WTC11 (cell line): ENCODE data around the gene CHID1. TPM values are rescaled to one million over a fixed set of nuclear protein-coding genes. Genes with fewer than 3 reads are reported as not detected.

Experiments
- ATAC-seq: fragments of 200-7000 bp; cut with Tn5 transposase; 2 replicates; pipeline ENCODE4 v1.10.0; 2021; ENCODE audit warnings: mild to moderate bottlenecking, moderate library complexity
- CTCF ChIA-PET: fragments of 300-600 bp; sonication (Branson Sonifier 250); formaldehyde crosslinking; loops from one replicate; lab custom pipeline; 2021; ENCODE audit warnings: antibody characterized with exemption; lab: Charles Lee
- POLR2A ChIA-PET: fragments of 350-600 bp; sonication (Branson Sonifier 250); formaldehyde crosslinking; loops from one replicate; lab custom pipeline; 2021; ENCODE audit warnings: antibody characterized with exemption; lab: Charles Lee
- DNase-seq: peaks from one replicate; pipeline ENCODE4 v3.0.0; 2021; ENCODE audit warnings: low spot score
- H3K27ac Mint-ChIP-seq: 2 replicates; pipeline ENCODE4 v1.8.0; 2021; ENCODE audit warnings: mixed read lengths
- H3K27me3 Mint-ChIP-seq: 2 replicates; pipeline ENCODE4 v1.8.0; 2021; ENCODE audit warnings: low read depth, mild to moderate bottlenecking, moderate library complexity, mixed read lengths
- H3K36me3 Mint-ChIP-seq: 2 replicates; pipeline ENCODE4 v1.8.0; 2021; ENCODE audit warnings: mixed read lengths
- H3K4me1 Mint-ChIP-seq: 2 replicates; pipeline ENCODE4 v1.8.0; 2022; ENCODE audit warnings: mixed read lengths
- H3K4me3 Mint-ChIP-seq: 2 replicates; pipeline ENCODE4 v1.8.0; 2021; ENCODE audit warnings: mild to moderate bottlenecking, moderate library complexity, mixed read lengths
- H3K9me3 Mint-ChIP-seq: 2 replicates; pipeline ENCODE4 v1.8.0; 2021; ENCODE audit warnings: mixed read lengths
- CREM ChIP-seq: sonication (generic); formaldehyde crosslinking; IDR thresholded peaks from 2 replicates; pipeline ENCODE4 v1.8.1; 2022; ENCODE audit warnings: mild to moderate bottlenecking, missing genetic modification reagents, moderate library complexity
- FOXK1 ChIP-seq: sonication (generic); formaldehyde crosslinking; IDR thresholded peaks from 2 replicates; pipeline ENCODE4 v1.8.0; 2022; ENCODE audit warnings: mild to moderate bottlenecking, moderate library complexity, missing genetic modification reagents
- HMGA2 ChIP-seq: fragments of 250-450 bp; sonication (Bioruptor Pico); IDR thresholded peaks from 2 replicates; pipeline ENCODE4 v1.4.0; 2021; ENCODE audit warnings: mild to moderate bottlenecking, moderate library complexity
- IRF2 ChIP-seq: sonication (generic); formaldehyde crosslinking; IDR thresholded peaks from 2 replicates; pipeline ENCODE4 v1.8.0; 2022; ENCODE audit warnings: low read depth, missing genetic modification reagents, borderline replicate concordance
- JUN ChIP-seq: sonication (generic); formaldehyde crosslinking; IDR thresholded peaks from 2 replicates; pipeline ENCODE4 v1.8.0; 2023; ENCODE audit warnings: mild to moderate bottlenecking, missing genetic modification reagents
- NR1H2 ChIP-seq: sonication (generic); formaldehyde crosslinking; IDR thresholded peaks from 2 replicates; pipeline ENCODE4 v1.9.0; 2021; ENCODE audit warnings: mild to moderate bottlenecking, moderate library complexity, missing genetic modification reagents
- PRRX2 ChIP-seq: fragments of 250-450 bp; sonication (Bioruptor Pico); IDR thresholded peaks from 2 replicates; pipeline ENCODE4 v1.8.0; 2021; ENCODE audit warnings: mild to moderate bottlenecking
- SMAD4 ChIP-seq: sonication (generic); formaldehyde crosslinking; IDR thresholded peaks from 2 replicates; pipeline ENCODE4 v1.8.0; 2022; ENCODE audit warnings: mild to moderate bottlenecking, missing genetic modification reagents
- SOX15 ChIP-seq: fragments of 250-450 bp; sonication (Bioruptor Pico); IDR thresholded peaks from 2 replicates; pipeline ENCODE4 v1.9.0; 2021; ENCODE audit warnings: mild to moderate bottlenecking
- TCF7 ChIP-seq: sonication (generic); formaldehyde crosslinking; IDR thresholded peaks from 2 replicates; pipeline ENCODE4 v1.8.0; 2022; ENCODE audit warnings: mild to moderate bottlenecking, low read depth, missing genetic modification reagents, moderate library complexity
- TP53 ChIP-seq: sonication (generic); formaldehyde crosslinking; IDR thresholded peaks from 2 replicates; pipeline ENCODE4 v1.8.1; 2023; ENCODE audit warnings: mild to moderate bottlenecking, missing genetic modification reagents
- ZBTB21 ChIP-seq: sonication (generic); formaldehyde crosslinking; IDR thresholded peaks from 2 replicates; pipeline ENCODE4 v1.8.1; 2023; ENCODE audit warnings: mild to moderate bottlenecking, missing genetic modification reagents, borderline replicate concordance
- ZNF671 ChIP-seq: fragments of 250-450 bp; sonication (Bioruptor Pico); IDR thresholded peaks from 2 replicates; pipeline ENCODE4 v1.8.0; 2021; ENCODE audit warnings: mild to moderate bottlenecking
- total RNA-seq: library from RNA; stranded (reverse); gene quantifications from 3 replicates; pipeline ENCODE4 v1.2.3, GENCODE V29; 2021
- TF ChIP-seq, protein P1 (sequence below): sonication (generic); formaldehyde crosslinking; IDR thresholded peaks from 2 replicates; pipeline ENCODE4 v1.8.0; 2023; ENCODE audit warnings: missing genetic modification reagents
- TF ChIP-seq, protein P2 (sequence below): sonication (generic); formaldehyde crosslinking; IDR thresholded peaks from 2 replicates; pipeline ENCODE4 v1.8.1; 2023; ENCODE audit warnings: mild to moderate bottlenecking, missing genetic modification reagents
- TF ChIP-seq, protein P3 (sequence below): fragments of 250-450 bp; sonication (Bioruptor Pico); IDR thresholded peaks from 2 replicates; pipeline ENCODE4 v2.1.2; 2022; ENCODE audit warnings: mild to moderate bottlenecking, moderate library complexity
- TF ChIP-seq, protein P4 (sequence below): fragments of 250-450 bp; sonication (Bioruptor Pico); IDR thresholded peaks from 2 replicates; pipeline ENCODE4 v1.9.0; 2021; ENCODE audit warnings: mild to moderate bottlenecking
- TF ChIP-seq, protein P5 (sequence below): sonication (generic); formaldehyde crosslinking; IDR thresholded peaks from 2 replicates; pipeline ENCODE4 v1.8.1; 2023; ENCODE audit warnings: mild to moderate bottlenecking, missing genetic modification reagents
- TF ChIP-seq, protein P6 (sequence below): sonication (generic); formaldehyde crosslinking; IDR thresholded peaks from 2 replicates; pipeline ENCODE4 v1.8.1; 2022; ENCODE audit warnings: low read depth, missing genetic modification reagents, borderline replicate concordance

CHID1 gene
- total RNA-seq, 1 experiment from 2014 or later = 92.8 TPM

DNA sequence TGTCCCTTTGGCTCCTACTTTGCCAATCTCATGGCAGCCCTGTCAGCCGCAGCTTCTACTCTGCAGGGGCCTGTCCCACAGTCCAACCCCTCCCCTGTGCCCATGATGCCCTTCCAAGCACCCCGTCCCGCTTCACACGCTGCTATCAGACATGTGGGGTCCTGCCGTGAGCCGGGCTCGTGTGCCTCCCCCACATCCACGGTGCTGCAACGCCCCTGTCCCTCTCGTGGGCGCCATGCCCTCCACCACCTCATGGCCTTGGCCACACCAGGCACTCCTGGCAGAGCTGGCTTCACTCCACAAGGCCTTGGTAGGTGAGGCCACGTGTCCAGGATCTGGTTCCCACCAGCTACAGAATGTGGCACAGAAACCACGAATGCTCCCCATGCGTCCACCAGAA is 23.0 kb downstream of the CHID1 start:
- no peaks in the 10 kb centered on the region for H3K27me3 Mint-ChIP-seq
- H3K4me1 Mint-ChIP-seq = no peaks in the 10 kb centered on the region
- H3K9me3 Mint-ChIP-seq = no peaks in the 10 kb centered on the region
- no peak overlapping the region for H3K4me3 Mint-ChIP-seq
- H3K36me3 Mint-ChIP-seq = peaks cover 19% of the 10 kb centered on the region
- no peak for ATAC-seq
- POLR2A ChIA-PET = no interaction called here
- H3K27ac Mint-ChIP-seq = no peak overlapping the region
- CTCF ChIA-PET = interaction anchor here (0.9 kb wide), 1 partner anchor 10 kb away, joined by 3 read pairs; no protein-coding TSS in a partner anchor
- DNase-seq = no peak
- TF ChIP-seq CREM (CRISPR knock-in tag) = no peak
- TF ChIP-seq, protein P1, sequence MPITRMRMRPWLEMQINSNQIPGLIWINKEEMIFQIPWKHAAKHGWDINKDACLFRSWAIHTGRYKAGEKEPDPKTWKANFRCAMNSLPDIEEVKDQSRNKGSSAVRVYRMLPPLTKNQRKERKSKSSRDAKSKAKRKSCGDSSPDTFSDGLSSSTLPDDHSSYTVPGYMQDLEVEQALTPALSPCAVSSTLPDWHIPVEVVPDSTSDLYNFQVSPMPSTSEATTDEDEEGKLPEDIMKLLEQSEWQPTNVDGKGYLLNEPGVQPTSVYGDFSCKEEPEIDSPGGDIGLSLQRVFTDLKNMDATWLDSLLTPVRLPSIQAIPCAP (CRISPR knock-in tag) = no peak

DNA sequence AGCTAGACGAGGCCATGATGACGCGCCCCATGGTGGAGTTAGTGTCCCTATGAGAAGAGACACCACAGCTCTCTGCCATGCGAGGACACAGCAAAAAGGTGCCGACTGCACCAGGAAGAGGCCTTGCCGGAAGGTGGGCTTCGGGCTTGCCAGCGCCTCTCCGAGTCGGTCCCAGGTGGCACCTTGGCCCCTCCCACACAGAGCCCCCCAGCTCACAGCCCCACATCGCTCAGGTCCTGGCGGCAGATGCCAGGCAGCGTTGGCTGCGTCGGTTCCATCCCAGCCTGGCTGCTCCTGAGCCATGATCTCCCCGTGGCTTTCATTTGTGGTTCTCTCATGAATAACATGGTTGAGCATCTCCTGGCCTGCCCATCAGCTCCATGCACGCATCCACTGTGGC is 24.0 kb downstream of the CHID1 start:
- POLR2A ChIA-PET = no interaction called here

DNA sequence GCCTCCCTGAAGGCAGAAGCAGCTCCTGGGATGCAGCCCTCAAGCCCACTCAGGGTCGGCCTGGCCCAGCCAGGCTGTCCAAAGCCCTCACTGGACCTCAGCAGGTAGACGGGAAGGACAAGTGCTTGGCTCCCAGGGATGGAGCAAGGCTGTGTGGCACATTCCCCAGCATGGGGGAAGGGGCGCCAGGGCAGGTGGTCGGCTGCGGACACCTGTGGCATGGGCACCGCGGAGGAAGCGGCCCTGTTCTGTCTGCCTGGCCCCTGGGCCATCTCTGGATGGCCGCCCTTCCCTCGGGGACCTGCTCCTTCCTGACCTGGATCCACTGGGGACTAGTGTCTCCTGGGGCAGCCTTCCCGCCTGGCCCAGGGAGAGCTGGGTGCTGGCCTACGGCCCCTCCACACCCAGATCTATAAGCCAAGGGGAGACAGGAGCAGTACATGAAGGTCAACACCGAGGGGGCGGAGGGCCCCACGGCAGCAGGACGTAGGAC is 26.0 kb downstream of the CHID1 start:
- Mint-ChIP-seq H3K27ac (no peak overlapping the region), H3K4me3 (no peak overlapping the region), H3K4me1 (no peaks in the 10 kb centered on the region), H3K36me3 (peaks cover 34% of the 10 kb centered on the region), H3K27me3 (no peaks in the 10 kb centered on the region), H3K9me3 (no peaks in the 10 kb centered on the region)
- no peak for DNase-seq
- no peak for ATAC-seq
- POLR2A ChIA-PET = interaction anchor here (0.5 kb wide), 1 partner anchor 229 kb away, joined by 5 read pairs; no protein-coding TSS in a partner anchor
- CTCF ChIA-PET = interaction anchor here (0.7 to 0.8 kb wide), 2 partner anchors 12 to 13 kb away, joined by 3 read pairs; no protein-coding TSS in a partner anchor
- no peak for TF ChIP-seq TCF7
- TF ChIP-seq PRRX2 (CRISPR knock-in tag) = no peak
- no peak for TF ChIP-seq SMAD4 (CRISPR knock-in tag)
- TF ChIP-seq, protein P2, sequence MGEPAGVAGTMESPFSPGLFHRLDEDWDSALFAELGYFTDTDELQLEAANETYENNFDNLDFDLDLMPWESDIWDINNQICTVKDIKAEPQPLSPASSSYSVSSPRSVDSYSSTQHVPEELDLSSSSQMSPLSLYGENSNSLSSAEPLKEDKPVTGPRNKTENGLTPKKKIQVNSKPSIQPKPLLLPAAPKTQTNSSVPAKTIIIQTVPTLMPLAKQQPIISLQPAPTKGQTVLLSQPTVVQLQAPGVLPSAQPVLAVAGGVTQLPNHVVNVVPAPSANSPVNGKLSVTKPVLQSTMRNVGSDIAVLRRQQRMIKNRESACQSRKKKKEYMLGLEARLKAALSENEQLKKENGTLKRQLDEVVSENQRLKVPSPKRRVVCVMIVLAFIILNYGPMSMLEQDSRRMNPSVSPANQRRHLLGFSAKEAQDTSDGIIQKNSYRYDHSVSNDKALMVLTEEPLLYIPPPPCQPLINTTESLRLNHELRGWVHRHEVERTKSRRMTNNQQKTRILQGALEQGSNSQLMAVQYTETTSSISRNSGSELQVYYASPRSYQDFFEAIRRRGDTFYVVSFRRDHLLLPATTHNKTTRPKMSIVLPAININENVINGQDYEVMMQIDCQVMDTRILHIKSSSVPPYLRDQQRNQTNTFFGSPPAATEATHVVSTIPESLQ (CRISPR knock-in tag) = no peak
- TF ChIP-seq SOX15 = no peak
- no peak for TF ChIP-seq NR1H2 (CRISPR knock-in tag)
- no peak for TF ChIP-seq ZBTB21
- TF ChIP-seq HMGA2 (CRISPR knock-in tag) = no peak
- TF ChIP-seq, protein P3, sequence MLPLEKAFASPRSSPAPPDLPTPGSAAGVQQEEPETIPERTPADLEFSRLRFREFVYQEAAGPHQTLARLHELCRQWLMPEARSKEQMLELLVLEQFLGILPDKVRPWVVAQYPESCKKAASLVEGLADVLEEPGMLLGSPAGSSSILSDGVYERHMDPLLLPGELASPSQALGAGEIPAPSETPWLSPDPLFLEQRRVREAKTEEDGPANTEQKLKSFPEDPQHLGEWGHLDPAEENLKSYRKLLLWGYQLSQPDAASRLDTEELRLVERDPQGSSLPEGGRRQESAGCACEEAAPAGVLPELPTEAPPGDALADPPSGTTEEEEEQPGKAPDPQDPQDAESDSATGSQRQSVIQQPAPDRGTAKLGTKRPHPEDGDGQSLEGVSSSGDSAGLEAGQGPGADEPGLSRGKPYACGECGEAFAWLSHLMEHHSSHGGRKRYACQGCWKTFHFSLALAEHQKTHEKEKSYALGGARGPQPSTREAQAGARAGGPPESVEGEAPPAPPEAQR (CRISPR knock-in tag) = no peak
- TF ChIP-seq ZNF671 = no peak
- no peak for TF ChIP-seq JUN (CRISPR knock-in tag)
- TF ChIP-seq, protein P4, sequence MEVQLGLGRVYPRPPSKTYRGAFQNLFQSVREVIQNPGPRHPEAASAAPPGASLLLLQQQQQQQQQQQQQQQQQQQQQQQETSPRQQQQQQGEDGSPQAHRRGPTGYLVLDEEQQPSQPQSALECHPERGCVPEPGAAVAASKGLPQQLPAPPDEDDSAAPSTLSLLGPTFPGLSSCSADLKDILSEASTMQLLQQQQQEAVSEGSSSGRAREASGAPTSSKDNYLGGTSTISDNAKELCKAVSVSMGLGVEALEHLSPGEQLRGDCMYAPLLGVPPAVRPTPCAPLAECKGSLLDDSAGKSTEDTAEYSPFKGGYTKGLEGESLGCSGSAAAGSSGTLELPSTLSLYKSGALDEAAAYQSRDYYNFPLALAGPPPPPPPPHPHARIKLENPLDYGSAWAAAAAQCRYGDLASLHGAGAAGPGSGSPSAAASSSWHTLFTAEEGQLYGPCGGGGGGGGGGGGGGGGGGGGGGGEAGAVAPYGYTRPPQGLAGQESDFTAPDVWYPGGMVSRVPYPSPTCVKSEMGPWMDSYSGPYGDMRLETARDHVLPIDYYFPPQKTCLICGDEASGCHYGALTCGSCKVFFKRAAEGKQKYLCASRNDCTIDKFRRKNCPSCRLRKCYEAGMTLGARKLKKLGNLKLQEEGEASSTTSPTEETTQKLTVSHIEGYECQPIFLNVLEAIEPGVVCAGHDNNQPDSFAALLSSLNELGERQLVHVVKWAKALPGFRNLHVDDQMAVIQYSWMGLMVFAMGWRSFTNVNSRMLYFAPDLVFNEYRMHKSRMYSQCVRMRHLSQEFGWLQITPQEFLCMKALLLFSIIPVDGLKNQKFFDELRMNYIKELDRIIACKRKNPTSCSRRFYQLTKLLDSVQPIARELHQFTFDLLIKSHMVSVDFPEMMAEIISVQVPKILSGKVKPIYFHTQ (CRISPR knock-in tag) = no peak
- TF ChIP-seq IRF2 (CRISPR knock-in tag) = no peak

More for the DNA sequence above, 24.0 kb downstream of the CHID1 start:
- TF ChIP-seq, protein P5, sequence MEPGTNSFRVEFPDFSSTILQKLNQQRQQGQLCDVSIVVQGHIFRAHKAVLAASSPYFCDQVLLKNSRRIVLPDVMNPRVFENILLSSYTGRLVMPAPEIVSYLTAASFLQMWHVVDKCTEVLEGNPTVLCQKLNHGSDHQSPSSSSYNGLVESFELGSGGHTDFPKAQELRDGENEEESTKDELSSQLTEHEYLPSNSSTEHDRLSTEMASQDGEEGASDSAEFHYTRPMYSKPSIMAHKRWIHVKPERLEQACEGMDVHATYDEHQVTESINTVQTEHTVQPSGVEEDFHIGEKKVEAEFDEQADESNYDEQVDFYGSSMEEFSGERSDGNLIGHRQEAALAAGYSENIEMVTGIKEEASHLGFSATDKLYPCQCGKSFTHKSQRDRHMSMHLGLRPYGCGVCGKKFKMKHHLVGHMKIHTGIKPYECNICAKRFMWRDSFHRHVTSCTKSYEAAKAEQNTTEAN (CRISPR knock-in tag) = no peak
- no peak for TF ChIP-seq TP53
- TF ChIP-seq, protein P6, sequence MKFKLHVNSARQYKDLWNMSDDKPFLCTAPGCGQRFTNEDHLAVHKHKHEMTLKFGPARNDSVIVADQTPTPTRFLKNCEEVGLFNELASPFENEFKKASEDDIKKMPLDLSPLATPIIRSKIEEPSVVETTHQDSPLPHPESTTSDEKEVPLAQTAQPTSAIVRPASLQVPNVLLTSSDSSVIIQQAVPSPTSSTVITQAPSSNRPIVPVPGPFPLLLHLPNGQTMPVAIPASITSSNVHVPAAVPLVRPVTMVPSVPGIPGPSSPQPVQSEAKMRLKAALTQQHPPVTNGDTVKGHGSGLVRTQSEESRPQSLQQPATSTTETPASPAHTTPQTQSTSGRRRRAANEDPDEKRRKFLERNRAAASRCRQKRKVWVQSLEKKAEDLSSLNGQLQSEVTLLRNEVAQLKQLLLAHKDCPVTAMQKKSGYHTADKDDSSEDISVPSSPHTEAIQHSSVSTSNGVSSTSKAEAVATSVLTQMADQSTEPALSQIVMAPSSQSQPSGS (CRISPR knock-in tag) = no peak
- TF ChIP-seq, protein P2 (CRISPR knock-in tag) = no peak
- no peak for TF ChIP-seq FOXK1
- H3K9me3 Mint-ChIP-seq = no peaks in the 10 kb centered on the region
- peaks cover 25% of the 10 kb centered on the region for H3K36me3 Mint-ChIP-seq
- CTCF ChIA-PET = interaction anchor here (1.2 to 1.3 kb wide), 2 partner anchors 12 to 165 kb away, joined by 3 to 10 read pairs; no protein-coding TSS in a partner anchor
- ATAC-seq = no peak
- no peak overlapping the region for H3K4me3 Mint-ChIP-seq
- H3K4me1 Mint-ChIP-seq = no peaks in the 10 kb centered on the region
- DNase-seq = no peak
- H3K27me3 Mint-ChIP-seq = no peaks in the 10 kb centered on the region
- no peak overlapping the region for H3K27ac Mint-ChIP-seq
